ENCODE data around the gene MGRN1. TPM values are rescaled to one million over a fixed set of nuclear protein-coding genes. Genes with fewer than 3 reads are reported as not detected.

Gene MGRN1
- total and polyA plus RNA-seq, 4 donors: 15.4 to 77.7 (median 42.9) TPM

GRCh38 chr16:4704913-4705312 is 80.3 kb downstream of the MGRN1 start:
- no peaks in the 10 kb centered on the region for H3K27me3 ChIP-seq (ENCODE audit: control insufficient read depth in 1 of 2, insufficient read depth in 2 of 2, low read length in 1 of 2)
- H3K4me3 ChIP-seq (ENCODE audit: low read length in 2 of 2): no peak overlapping the region
- no peak overlapping the region for H3K27ac ChIP-seq (ENCODE audit: low read depth in 1 of 2, low read length in 2 of 2)
- H3K4me1 ChIP-seq (ENCODE audit: control insufficient read depth in 1 of 2, insufficient read depth in 2 of 2, low read length in 2 of 2): no peaks in the 10 kb centered on the region
- no peak for DNase-seq
- 93 to 94% methylated on average over 14 of the region's 14 CpGs for WGBS, 2 donors
- no peak for ATAC-seq (ENCODE audit: low FRiP score)
- peaks cover 0 to 13% of the 10 kb centered on the region in 2 donors for H3K36me3 ChIP-seq (ENCODE audit: control insufficient read depth in 1 of 2, insufficient read depth in 2 of 2, low read length in 1 of 2)
- no peaks in the 10 kb centered on the region for H3K9me3 ChIP-seq (ENCODE audit: control insufficient read depth, low read length)
- intact Hi-C loops (cut with DNase I): no loop called here

- no peak for ATAC-seq (ENCODE audit: low FRiP score)
- WGBS, 2 donors: 55 to 74% methylated on average over 7 of the region's 7 CpGs
- no peak for DNase-seq
- Histone ChIP-seq H3K4me3 (ENCODE audit: low read length in 2 of 2) (no peak overlapping the region), H3K27me3 (ENCODE audit: control insufficient read depth in 1 of 2, insufficient read depth in 2 of 2, low read length in 1 of 2) (no peaks in the 10 kb centered on the region), H3K9me3 (ENCODE audit: control insufficient read depth, low read length) (no peaks in the 10 kb centered on the region), H3K36me3 (ENCODE audit: control insufficient read depth in 1 of 2, insufficient read depth in 2 of 2, low read length in 1 of 2) (peaks cover 0 to 9% of the 10 kb centered on the region in 2 donors), H3K27ac (ENCODE audit: low read depth in 1 of 2, low read length in 2 of 2) (no peak overlapping the region), H3K4me1 (ENCODE audit: control insufficient read depth in 1 of 2, insufficient read depth in 2 of 2, low read length in 2 of 2) (no peaks in the 10 kb centered on the region)
- intact Hi-C loops (cut with DNase I): no loop called here
Measured at GRCh38 chr16:4706871-4707270, 82.2 kb downstream of the MGRN1 start.

DNA sequence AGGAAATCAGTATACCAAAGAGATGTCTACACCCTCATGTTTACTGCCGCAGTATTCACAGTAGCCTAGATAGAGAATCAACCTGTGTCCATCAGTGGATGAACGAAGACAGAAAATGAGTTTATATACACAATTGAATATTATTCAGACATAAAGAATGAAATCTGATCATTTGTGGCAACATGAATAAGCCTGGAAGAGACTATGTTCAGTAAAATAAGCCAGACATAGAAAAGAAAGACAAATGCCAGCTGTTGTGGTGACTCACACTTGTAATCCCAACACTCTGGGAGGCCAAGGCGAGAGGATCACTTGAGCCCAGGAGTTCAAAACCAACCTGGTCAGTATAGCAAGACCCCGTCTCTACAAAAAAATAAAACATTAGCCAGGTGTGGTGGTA is 84.9 kb downstream of the MGRN1 start:
- Histone ChIP-seq H3K27ac (ENCODE audit: low read depth in 1 of 2, low read length in 2 of 2) (no peak overlapping the region), H3K4me3 (ENCODE audit: low read length in 2 of 2) (no peak overlapping the region), H3K4me1 (ENCODE audit: control insufficient read depth in 1 of 2, insufficient read depth in 2 of 2, low read length in 2 of 2) (no peaks in the 10 kb centered on the region), H3K9me3 (ENCODE audit: control insufficient read depth, low read length) (no peaks in the 10 kb centered on the region), H3K36me3 (ENCODE audit: control insufficient read depth in 1 of 2, insufficient read depth in 2 of 2, low read length in 1 of 2) (peaks cover 2 to 3% of the 10 kb centered on the region in 2 donors), H3K27me3 (ENCODE audit: control insufficient read depth in 1 of 2, insufficient read depth in 2 of 2, low read length in 1 of 2) (no peaks in the 10 kb centered on the region)
- DNase-seq (no peak), ATAC-seq (ENCODE audit: low FRiP score) (no peak)
- intact Hi-C loops (cut with DNase I): no loop called here
- 97% methylated on average over 4 of the region's 4 CpGs for WGBS, 2 donors

GRCh38 chr16:4713663-4714501 is 89.3 kb downstream of the MGRN1 start:
- peaks cover 2 to 3% of the 10 kb centered on the region in 2 donors for H3K36me3 ChIP-seq (ENCODE audit: control insufficient read depth in 1 of 2, insufficient read depth in 2 of 2, low read length in 1 of 2)
- ATAC-seq (ENCODE audit: low FRiP score): no peak
- H3K27ac ChIP-seq (ENCODE audit: low read depth in 1 of 2, low read length in 2 of 2): no peak overlapping the region

DNA sequence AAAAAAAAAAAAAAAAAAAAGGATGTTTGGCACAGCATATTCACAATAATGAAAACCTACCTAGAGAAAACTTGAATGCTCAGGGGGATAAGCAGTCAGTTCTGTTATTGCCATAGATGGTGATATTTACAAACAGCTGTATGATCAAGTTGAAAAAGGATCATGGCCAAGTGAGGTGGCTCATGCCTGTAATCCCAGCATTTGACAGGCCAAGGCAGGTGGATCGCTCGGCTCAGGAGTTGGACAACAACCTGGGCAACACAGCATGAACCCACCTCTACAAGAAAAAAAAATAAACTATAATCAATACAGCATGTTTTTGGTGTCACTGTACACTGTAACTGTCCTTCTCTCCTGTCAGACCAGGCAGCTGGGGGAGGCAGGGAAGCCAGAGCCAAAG is 90.4 kb downstream of the MGRN1 start:
- Histone ChIP-seq H3K9me3 (ENCODE audit: control insufficient read depth, low read length) (no peaks in the 10 kb centered on the region), H3K27ac (ENCODE audit: low read depth in 1 of 2, low read length in 2 of 2) (no peak overlapping the region), H3K36me3 (ENCODE audit: control insufficient read depth in 1 of 2, insufficient read depth in 2 of 2, low read length in 1 of 2) (peaks cover 2 to 3% of the 10 kb centered on the region in 2 donors), H3K4me3 (ENCODE audit: low read length in 2 of 2) (no peak overlapping the region), H3K27me3 (ENCODE audit: control insufficient read depth in 1 of 2, insufficient read depth in 2 of 2, low read length in 1 of 2) (no peaks in the 10 kb centered on the region), H3K4me1 (ENCODE audit: control insufficient read depth in 1 of 2, insufficient read depth in 2 of 2, low read length in 2 of 2) (no peaks in the 10 kb centered on the region)
- WGBS, 2 donors: 92 to 97% methylated on average over 2 of the region's 2 CpGs
- intact Hi-C loops (cut with DNase I): loop anchor here in 1 of 2 donors (10.0 kb wide), 1 partner anchor 60 kb away; no protein-coding TSS in a partner anchor
- ATAC-seq (ENCODE audit: low FRiP score) (no peak), DNase-seq (no peak)

More at GRCh38 chr16:4713663-4714501, 89.3 kb downstream of the MGRN1 start:
- H3K4me1 ChIP-seq (ENCODE audit: control insufficient read depth in 1 of 2, insufficient read depth in 2 of 2, low read length in 2 of 2): no peaks in the 10 kb centered on the region
- H3K4me3 ChIP-seq (ENCODE audit: low read length in 2 of 2): no peak overlapping the region
- H3K9me3 ChIP-seq (ENCODE audit: control insufficient read depth, low read length): no peaks in the 10 kb centered on the region
- DNase-seq: no peak
- 74 to 83% methylated on average over 18 of the region's 18 CpGs for WGBS, 2 donors
- intact Hi-C loops (cut with DNase I): loop anchor here in 1 of 2 donors (10.0 kb wide), 1 partner anchor 59 kb away; no protein-coding TSS in a partner anchor
- H3K27me3 ChIP-seq (ENCODE audit: control insufficient read depth in 1 of 2, insufficient read depth in 2 of 2, low read length in 1 of 2): no peaks in the 10 kb centered on the region

- H3K27ac ChIP-seq (ENCODE audit: low read depth in 1 of 2, low read length in 2 of 2): no peak overlapping the region
- peaks cover 2 to 5% of the 10 kb centered on the region in 2 donors for H3K36me3 ChIP-seq (ENCODE audit: control insufficient read depth in 1 of 2, insufficient read depth in 2 of 2, low read length in 1 of 2)
- DNase-seq: no peak
- no peaks in the 10 kb centered on the region for H3K9me3 ChIP-seq (ENCODE audit: control insufficient read depth, low read length)
- H3K27me3 ChIP-seq (ENCODE audit: control insufficient read depth in 1 of 2, insufficient read depth in 2 of 2, low read length in 1 of 2): no peaks in the 10 kb centered on the region
- WGBS, 2 donors: 51 to 56% methylated on average over 5 of the region's 5 CpGs
- no peak overlapping the region for H3K4me3 ChIP-seq (ENCODE audit: low read length in 2 of 2)
- intact Hi-C loops (cut with DNase I): loop anchor here in 1 of 2 donors (10.0 kb wide), 1 partner anchor 64 kb away; no protein-coding TSS in a partner anchor
- H3K4me1 ChIP-seq (ENCODE audit: control insufficient read depth in 1 of 2, insufficient read depth in 2 of 2, low read length in 2 of 2): peaks cover 0 to 2% of the 10 kb centered on the region in 2 donors
- ATAC-seq (ENCODE audit: low FRiP score): no peak
Measured at GRCh38 chr16:4718466-4718865, 93.8 kb downstream of the MGRN1 start.

- intact Hi-C loops (cut with DNase I): no loop called here
- Histone ChIP-seq H3K4me1 (ENCODE audit: control insufficient read depth in 1 of 2, insufficient read depth in 2 of 2, low read length in 2 of 2) (peaks cover 0 to 2% of the 10 kb centered on the region in 2 donors), H3K4me3 (ENCODE audit: low read length in 2 of 2) (no peak overlapping the region), H3K36me3 (ENCODE audit: control insufficient read depth in 1 of 2, insufficient read depth in 2 of 2, low read length in 1 of 2) (peaks cover 2 to 8% of the 10 kb centered on the region in 2 donors), H3K9me3 (ENCODE audit: control insufficient read depth, low read length) (no peaks in the 10 kb centered on the region), H3K27ac (ENCODE audit: low read depth in 1 of 2, low read length in 2 of 2) (peak overlapping the region in 1 of 2 donors; percentile 65), H3K27me3 (ENCODE audit: control insufficient read depth in 1 of 2, insufficient read depth in 2 of 2, low read length in 1 of 2) (no peaks in the 10 kb centered on the region)
- DNase-seq: no peak
- 53 to 57% methylated on average over 14 of the region's 14 CpGs for WGBS, 2 donors
- no peak for ATAC-seq (ENCODE audit: low FRiP score)
Measured at GRCh38 chr16:4723071-4723767, 98.6 kb downstream of the MGRN1 start.

GRCh38 chr16:4724661-4725270 is 100.1 kb downstream of the MGRN1 start:
- intact Hi-C loops (cut with DNase I): no loop called here
- peaks cover 2 to 8% of the 10 kb centered on the region in 2 donors for H3K36me3 ChIP-seq (ENCODE audit: control insufficient read depth in 1 of 2, insufficient read depth in 2 of 2, low read length in 1 of 2)

More at GRCh38 chr16:4724661-4725270, 100.1 kb downstream of the MGRN1 start:
- 81% methylated on average over 11 of the region's 11 CpGs for WGBS, 2 donors
- H3K27ac ChIP-seq (ENCODE audit: low read depth in 1 of 2, low read length in 2 of 2): no peak overlapping the region
- ATAC-seq (ENCODE audit: low FRiP score): no peak
- no peak overlapping the region for H3K4me3 ChIP-seq (ENCODE audit: low read length in 2 of 2)
- H3K27me3 ChIP-seq (ENCODE audit: control insufficient read depth in 1 of 2, insufficient read depth in 2 of 2, low read length in 1 of 2): no peaks in the 10 kb centered on the region
- H3K9me3 ChIP-seq (ENCODE audit: control insufficient read depth, low read length): no peaks in the 10 kb centered on the region
- peaks cover 0 to 2% of the 10 kb centered on the region in 2 donors for H3K4me1 ChIP-seq (ENCODE audit: control insufficient read depth in 1 of 2, insufficient read depth in 2 of 2, low read length in 2 of 2)
- no peak for DNase-seq
